GM12878 (cell line): ENCODE data around the gene MSI2. TPM values are rescaled to one million over a fixed set of nuclear protein-coding genes. Genes with fewer than 3 reads are reported as not detected.

ENCODE experiments used
- ATAC-seq: fragments of 200-7000 bp; cut with Tn5 transposase; 3 replicates; pipeline ENCODE4 v1.9.1; 2020; ENCODE audit warnings: mild to moderate bottlenecking, moderate library complexity
- BruUV-seq: library from RNA; stranded (reverse); fragments of 400-500 nt; replicated peaks from 2 replicates; lab custom pipeline; 2021; lab: Mats Ljungman, UMichigan
- CTCF ChIA-PET: fragments of 300-600 bp; sonication (Branson Sonifier 250); formaldehyde crosslinking; extraction: SDS; loops from one replicate; lab custom pipeline; 2021; ENCODE audit warnings: inconsistent platforms; lab: Yijun Ruan, JAX
- POLR2A ChIA-PET: fragments of 350-600 bp; formaldehyde crosslinking; extraction: SDS; loops from one replicate; lab custom pipeline; 2021; ENCODE audit warnings: inconsistent platforms; lab: Charles Lee
- RAD21 ChIA-PET: fragments of 300-600 bp; sonication (Branson Sonifier 250); formaldehyde crosslinking; loops from one replicate; lab custom pipeline; 2023; ENCODE audit warnings: antibody characterized with exemption; ENCODE audit not compliant: unreplicated experiment; lab: Charles Lee
- SMC1A ChIA-PET: fragments of 300-600 bp; sonication (Branson Sonifier 250); formaldehyde crosslinking; loops from one replicate; lab custom pipeline; 2023; ENCODE audit not compliant: unreplicated experiment, uncharacterized antibody; lab: Charles Lee
- DNase-seq: peaks from one replicate; pipeline ENCODE4 v3.0.0-alpha.2; 2011; ENCODE audit warnings: low read depth, low spot score
- FAIRE-seq: peaks from 3 replicates; lab custom pipeline; 2011; peaks lifted over from hg19 to GRCh38; lab: Jason Lieb, UNC
- H2AFZ ChIP-seq: 2 replicates; pipeline ENCODE4 v1.6.0; 2011; ENCODE audit warnings: low read depth, low read length, control low read depth; ENCODE audit not compliant: control insufficient read depth
- H3K27ac ChIP-seq: 2 replicates; pipeline ENCODE4 v1.5.1; 2011; ENCODE audit warnings: control low read depth; ENCODE audit not compliant: control insufficient read depth, insufficient read depth
- H3K27me3 ChIP-seq, 2 experiments: replicated peaks in 1 of 2; 2 replicates each; pipeline versions ENCODE4 v1.6.0 to v1.6.1; 2011; ENCODE audit warnings: low read length in 1 of 2; ENCODE audit not compliant: control insufficient read depth in 2 of 2, insufficient read depth in 2 of 2
- H3K36me3 ChIP-seq, 2 experiments: 2 replicates each; pipeline ENCODE4 v1.5.1; 2011; ENCODE audit warnings: low read length in 1 of 2; ENCODE audit not compliant: control insufficient read depth in 2 of 2, insufficient read depth in 2 of 2
- H3K4me1 ChIP-seq: 2 replicates; pipeline ENCODE4 v1.6.1; 2011; ENCODE audit warnings: mild to moderate bottlenecking, low read length, moderate library complexity, mixed read lengths; ENCODE audit not compliant: control insufficient read depth, insufficient read depth
- H3K4me2 ChIP-seq: 2 replicates; pipeline ENCODE4 v1.6.0; 2011; ENCODE audit warnings: control low read depth; ENCODE audit not compliant: control insufficient read depth, insufficient read depth
- H3K4me3 ChIP-seq: fragments of 200-600 bp; sonication (generic); 2 replicates; pipeline ENCODE4 v1.5.1; 2016
- H3K79me2 ChIP-seq: 2 replicates; pipeline ENCODE4 v1.6.0; 2011; ENCODE audit warnings: low read length; ENCODE audit not compliant: control insufficient read depth, insufficient read depth
- H3K9ac ChIP-seq: 2 replicates; pipeline ENCODE4 v1.8.0; 2011; ENCODE audit warnings: low read length, control low read depth, mixed read lengths; ENCODE audit not compliant: control insufficient read depth, insufficient read depth
- H3K9me3 ChIP-seq: replicated peaks from 3 replicates; pipeline ENCODE4 v1.5.1; 2011; ENCODE audit warnings: mild to moderate bottlenecking, low read length; ENCODE audit not compliant: control insufficient read depth, insufficient read depth
- H4K20me1 ChIP-seq: 2 replicates; pipeline ENCODE4 v1.6.0; 2011; ENCODE audit not compliant: control insufficient read depth, insufficient read depth
- CHD1 ChIP-seq: IDR thresholded peaks from 2 replicates; pipeline ENCODE4 v1.6.1; 2012; ENCODE audit warnings: low read depth, low read length, improper control_type of control experiment
- EZH2 ChIP-seq: IDR thresholded peaks from 2 replicates; pipeline ENCODE4 v1.6.1; 2012; ENCODE audit warnings: low read depth, mild to moderate bottlenecking, control low read depth, inconsistent platforms, low read length, borderline replicate concordance; ENCODE audit not compliant: control insufficient read depth
- MXI1 ChIP-seq: fragments of 150-350 bp; IDR thresholded peaks from 2 replicates; pipeline ENCODE4 v1.6.1; 2011; ENCODE audit warnings: low read depth, mild to moderate bottlenecking, inconsistent platforms, low read length, improper control_type of control experiment
- MYC ChIP-seq: IDR thresholded peaks from 2 replicates; pipeline ENCODE4 v1.6.1; 2011; ENCODE audit warnings: mild to moderate bottlenecking, low read length, moderate library complexity, inconsistent platforms; ENCODE audit not compliant: insufficient read depth, insufficient replicate concordance, insufficient read length, severe bottlenecking
- NBN ChIP-seq: fragments of 450-650 bp; IDR thresholded peaks from 2 replicates; pipeline ENCODE4 v1.6.1; 2016
- NFYB ChIP-seq: IDR thresholded peaks from 2 replicates; pipeline ENCODE4 v1.6.1; 2011; ENCODE audit warnings: low read depth, mild to moderate bottlenecking, low read length, improper control_type of control experiment, moderate library complexity; ENCODE audit not compliant: insufficient read depth
- POLR2A ChIP-seq: IDR thresholded peaks from 2 replicates; pipeline ENCODE4 v1.6.1; 2011; ENCODE audit warnings: low read depth, mild to moderate bottlenecking, low read length
- POLR2AphosphoS5 ChIP-seq: IDR thresholded peaks from 2 replicates; pipeline ENCODE4 v1.6.1; 2011; ENCODE audit warnings: mild to moderate bottlenecking, low read length, inconsistent platforms
- POU2F2 ChIP-seq: IDR thresholded peaks from 3 replicates; pipeline ENCODE4 v1.6.1; 2011; ENCODE audit warnings: low read depth, mild to moderate bottlenecking, low read length, borderline replicate concordance
- PRDM15 ChIP-seq: fragments of 450-650 bp; formaldehyde crosslinking; IDR thresholded peaks from 2 replicates; pipeline ENCODE4 v1.4.0; 2020; ENCODE audit warnings: mild to moderate bottlenecking, moderate library complexity
- RUNX3 ChIP-seq: IDR thresholded peaks from 2 replicates; pipeline ENCODE4 v1.6.1; 2012; ENCODE audit warnings: low read length, inconsistent platforms
- TARDBP ChIP-seq: IDR thresholded peaks from 2 replicates; pipeline ENCODE4 v1.6.1; 2016; ENCODE audit warnings: borderline replicate concordance
- WGBS: methylation state at CpG from one replicate; pipeline ENCODE4 v1.1.6; 2016; ENCODE audit warnings: low lambda C conversion rate; ENCODE audit not compliant: insufficient replicate concordance, insufficient coverage; ENCODE audit errors: missing lambda C conversion rate; 5-methylcytosine and 5-hydroxymethylcytosine counted together
- in situ Hi-C: fragments of 300-500 bp; cut with MboI; formaldehyde crosslinking; loops from 9 replicates; pipeline ENCODE4 v1.14.3; 2018; ENCODE audit warnings: mixed read lengths
- intact Hi-C: fragments of 100-400 bp; cut with micrococcal nuclease; formaldehyde crosslinking; loops from one replicate; pipeline ENCODE4 v1.14.2; 2022; ENCODE audit not compliant: unreplicated experiment
- polyA plus RNA-seq, 11 experiments: library from polyadenylated mRNA; depleted of rRNA in 4 of 11; unstranded in 6 of 11; stranded (reverse) in 5 of 11; fragments of >200 nt; fragmentation: Nextera tagmentation in 4 of 11; fragmentation: Illumina TruSeq in 1 of 11; extraction: Ambion mirVana in 4 of 11; extraction: Trizol in 1 of 11; gene quantifications; 1 replicate in 1 of 11; 2 replicates in 10 of 11; pipeline versions ENCODE4 v1.2.1 to v1.2.3, GENCODE V29; 2011 to 2016; ENCODE audit warnings: inconsistent platforms in 2 of 11, missing spikeins in 2 of 11, low read depth in 1 of 11
- total RNA-seq, 4 experiments: library from RNA; depleted of rRNA in 3 of 4; stranded (reverse); fragments of >200 nt in 3 of 4; fragmentation: Illumina TruSeq in 1 of 4; extraction: Trizol in 1 of 4; gene quantifications; 2 replicates each; pipeline versions ENCODE4 v1.2.1 to v1.2.3, GENCODE V29; 2013 to 2021
- TF ChIP-seq, protein P1 (sequence below): IDR thresholded peaks from 2 replicates; pipeline ENCODE4 v1.6.1; 2011; ENCODE audit warnings: borderline replicate concordance, low read depth, mild to moderate bottlenecking, moderate library complexity, mixed read lengths, low read length; ENCODE audit not compliant: insufficient read depth; ENCODE audit errors: extremely low read length

Gene MSI2
- total and polyA plus RNA-seq, 10 of the 15 experiments (the other 5 are each of a cell fraction or from before 2014, with no cell fraction given): 6.1 to 76.1 (median 42.0) TPM

- H3K9ac ChIP-seq: no peak overlapping the region
- CTCF ChIA-PET: interaction anchor here (1.9 kb wide), 1 partner anchor 14 kb away, joined by 7 read pairs; no protein-coding TSS in a partner anchor
- no peak overlapping the region for H3K4me3 ChIP-seq
- in situ Hi-C loops: no loop called here
- H3K79me2 ChIP-seq: no peaks in the 10 kb centered on the region
- RAD21 ChIA-PET: interaction anchor here (1.0 kb wide), 1 partner anchor 444 kb away, joined by 3 read pairs; no protein-coding TSS in a partner anchor
- no peak for DNase-seq
- WGBS: 76% methylated on average over 7 of the region's 7 CpGs
- no peaks in the 10 kb centered on the region for H3K4me1 ChIP-seq
- no peaks in the 10 kb centered on the region for H3K9me3 ChIP-seq
- H4K20me1 ChIP-seq: no peaks in the 10 kb centered on the region
- H2AFZ ChIP-seq: no peak overlapping the region
- H3K27ac ChIP-seq: no peak overlapping the region
- no peaks in the 10 kb centered on the region for H3K27me3 ChIP-seq
- SMC1A ChIA-PET: interaction anchor here (0.6 to 1.0 kb wide), 3 partner anchors 10 to 920 kb away, joined by 3 read pairs; no protein-coding TSS in a partner anchor
- BruUV-seq: no TSS peak
- no peaks in the 10 kb centered on the region; a peak in 1 of 4 replicates for H3K36me3 ChIP-seq
- POLR2A ChIA-PET: no interaction called here
- FAIRE-seq: no peak
- no peak for ATAC-seq
- TF ChIP-seq POLR2A (0 out of 2 replicates have a peak, but pooled peaks have one; percentile 29), POLR2AphosphoS5 (peak; percentile 32; the same call in 1 of the 2 replicates)
- TF ChIP-seq, protein P1, sequence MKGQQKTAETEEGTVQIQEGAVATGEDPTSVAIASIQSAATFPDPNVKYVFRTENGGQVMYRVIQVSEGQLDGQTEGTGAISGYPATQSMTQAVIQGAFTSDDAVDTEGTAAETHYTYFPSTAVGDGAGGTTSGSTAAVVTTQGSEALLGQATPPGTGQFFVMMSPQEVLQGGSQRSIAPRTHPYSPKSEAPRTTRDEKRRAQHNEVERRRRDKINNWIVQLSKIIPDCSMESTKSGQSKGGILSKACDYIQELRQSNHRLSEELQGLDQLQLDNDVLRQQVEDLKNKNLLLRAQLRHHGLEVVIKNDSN: no peak
- intact Hi-C loops: no loop called here
- no peak overlapping the region for H3K4me2 ChIP-seq
These were observed 429.3 kb downstream of the MSI2 start for GRCh38 chr17:57685499-57686132.

DNA sequence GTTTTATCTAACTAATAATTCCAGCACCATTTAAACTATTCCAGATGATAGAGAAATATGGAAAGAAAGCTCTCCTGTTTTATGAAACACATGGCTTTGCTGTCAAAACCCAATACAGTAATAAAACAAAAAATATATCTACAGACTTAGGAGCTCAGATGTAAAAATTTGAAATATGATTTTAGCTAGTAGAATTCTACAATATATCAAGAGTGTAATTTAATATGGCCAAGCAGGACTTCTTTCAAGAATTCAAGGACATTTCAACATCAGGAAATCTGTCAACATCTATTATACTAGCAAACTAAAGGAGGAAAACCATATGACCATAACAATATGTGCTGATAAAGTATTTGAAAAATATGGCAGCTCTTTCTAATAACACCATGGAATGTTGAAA, 431.3 kb downstream of the MSI2 start:
- ChIA-PET SMC1A (interaction anchor here (0.7 to 0.9 kb wide), 2 partner anchors 8 to 425 kb away, joined by 3 read pairs; no protein-coding TSS in a partner anchor), CTCF (interaction anchor here (0.6 to 1.4 kb wide), 3 partner anchors 16 to 444 kb away, joined by 3 to 8 read pairs (median 7); no protein-coding TSS in a partner anchor), RAD21 (no interaction called here), POLR2A (no interaction called here)
- no peaks in the 10 kb centered on the region; the same call in 2 of the 3 replicates for H3K9me3 ChIP-seq
- H3K36me3 ChIP-seq: no peaks in the 10 kb centered on the region; a peak in 1 of 4 replicates
- DNase-seq (no peak), ATAC-seq (no peak), FAIRE-seq (no peak)
- intact Hi-C loops: no loop called here
- H4K20me1 ChIP-seq: no peaks in the 10 kb centered on the region
- no peaks in the 10 kb centered on the region for H3K4me1 ChIP-seq
- in situ Hi-C loops: no loop called here
- no peak overlapping the region for H2AFZ ChIP-seq
- no peaks in the 10 kb centered on the region for H3K79me2 ChIP-seq
- H3K27me3 ChIP-seq: no peaks in the 10 kb centered on the region
- H3K27ac ChIP-seq: no peak overlapping the region
- H3K9ac ChIP-seq: no peak overlapping the region
- H3K4me2 ChIP-seq: no peak overlapping the region
- H3K4me3 ChIP-seq: no peak overlapping the region
- BruUV-seq: no TSS peak
- TF ChIP-seq TARDBP: no peak
- no peak for TF ChIP-seq CHD1
- TF ChIP-seq NBN: no peak
- TF ChIP-seq EZH2: no peak
- TF ChIP-seq POU2F2: no peak
- no peak for TF ChIP-seq MXI1
- no peak for TF ChIP-seq MYC
- TF ChIP-seq PRDM15 (CRISPR knock-in tag): no peak
- TF ChIP-seq NFYB: no peak
- no peak for TF ChIP-seq RUNX3
